CD4-positive, alpha-beta T cell treated with Interleukin-2 at 100 ng/mL for 4 hours (primary cell): ENCODE measurements around the gene SNAP25.

Experiments used
- DNase-seq: peaks from one replicate; pipeline ENCODE4 v3.0.0-alpha.2; 2020; ENCODE audit warnings: low spot score

The SNAP25 gene

DNA sequence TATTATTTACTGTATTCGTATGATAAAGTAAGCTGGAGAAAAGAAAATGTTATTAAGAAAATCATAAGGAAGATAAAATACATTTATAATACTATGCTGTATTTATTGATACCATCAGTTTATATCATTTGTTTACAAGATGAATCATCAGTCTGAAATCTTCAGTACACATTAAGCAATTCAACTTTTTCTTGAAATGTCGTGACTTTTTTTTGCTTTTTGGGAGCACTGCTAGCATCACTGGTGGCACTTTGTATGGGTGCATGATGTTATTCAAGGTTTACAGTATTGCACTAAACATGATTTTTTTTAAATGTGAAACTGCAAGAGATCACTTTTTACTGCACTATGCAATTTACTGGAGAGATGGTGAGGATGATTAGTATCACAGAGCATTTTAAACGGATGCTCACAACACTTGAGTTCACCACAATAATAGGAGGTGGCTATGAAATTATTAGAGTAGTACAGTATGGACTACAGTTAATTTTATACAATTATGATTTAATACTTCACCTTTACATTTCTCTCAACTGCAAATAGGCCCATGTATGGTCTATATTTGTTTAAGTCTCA, 85.9 kb downstream of the SNAP25 start:
- DNase-seq, result no peak

DNA sequence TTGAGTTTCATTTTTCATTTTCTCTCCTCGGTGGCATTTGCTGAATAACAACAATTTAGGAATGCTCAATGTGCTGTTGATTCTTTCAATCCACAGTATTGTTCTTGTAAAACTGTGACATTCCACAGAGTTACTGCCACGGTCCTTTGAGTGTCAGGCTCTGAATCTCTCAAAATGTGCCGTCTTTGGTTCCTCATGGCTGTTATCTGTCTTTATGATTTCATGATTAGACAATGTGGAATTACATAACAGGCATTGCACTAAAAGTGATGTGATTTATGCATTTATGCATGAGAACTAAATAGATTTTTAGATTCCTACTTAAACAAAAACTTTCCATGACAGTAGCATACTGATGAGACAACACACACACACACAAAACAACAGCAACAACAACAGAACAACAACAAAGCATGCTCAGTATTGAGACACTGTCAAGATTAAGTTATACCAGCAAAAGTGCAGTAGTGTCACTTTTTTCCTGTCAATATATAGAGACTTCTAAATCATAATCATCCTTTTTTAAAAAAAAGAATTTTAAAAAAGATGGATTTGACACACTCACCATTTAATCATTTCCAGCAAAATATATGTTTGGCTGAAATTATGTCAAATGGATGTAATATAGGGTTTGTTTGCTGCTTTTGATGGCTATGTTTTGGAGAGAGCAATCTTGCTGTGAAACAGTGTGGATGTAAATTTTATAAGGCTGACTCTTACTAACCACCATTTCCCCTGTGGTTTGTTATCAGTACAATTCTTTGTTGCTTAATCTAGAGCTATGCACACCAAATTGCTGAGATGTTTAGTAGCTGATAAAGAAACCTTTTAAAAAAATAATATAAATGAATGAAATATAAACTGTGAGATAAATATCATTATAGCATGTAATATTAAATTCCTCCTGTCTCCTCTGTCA, 88.1 kb downstream of the SNAP25 start:
- DNase-seq, result peak; percentile 18

DNA sequence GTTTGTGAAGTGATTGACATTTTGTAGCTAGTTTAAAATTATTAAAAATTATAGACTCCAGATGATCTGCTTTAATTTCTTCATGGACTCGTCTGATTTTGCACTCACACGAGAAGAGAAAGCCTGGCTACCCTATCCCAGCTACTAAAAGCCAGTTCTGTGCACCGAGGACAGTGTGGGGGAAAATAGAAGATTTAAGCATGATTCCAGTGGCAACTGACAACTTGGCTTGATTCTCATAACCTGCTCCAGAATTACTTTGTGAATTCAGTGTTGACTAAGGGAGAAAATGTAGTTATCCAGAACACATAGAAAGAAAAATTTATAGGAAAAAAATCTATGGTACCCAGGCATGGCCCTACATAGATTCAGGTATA, 88.7 kb downstream of the SNAP25 start:
- DNase-seq, result no peak

DNA sequence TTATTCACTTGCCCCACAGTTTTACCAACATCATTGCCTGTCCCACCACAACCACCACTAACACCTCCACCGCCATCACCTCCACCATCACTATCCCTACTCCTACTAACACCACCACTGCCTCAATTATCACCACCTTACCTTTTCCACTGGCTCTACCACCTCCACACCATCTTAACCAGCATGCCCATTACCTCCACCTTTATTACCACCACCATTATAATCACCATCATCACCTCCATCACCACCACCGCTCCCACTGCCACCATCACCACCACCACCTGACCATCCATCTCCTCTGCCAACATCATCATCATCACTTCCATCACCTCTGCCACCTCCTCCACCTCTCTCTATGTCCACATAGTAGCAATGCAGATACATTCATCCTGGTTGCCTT, 90.0 kb downstream of the SNAP25 start:
- DNase-seq, result no peak

DNA sequence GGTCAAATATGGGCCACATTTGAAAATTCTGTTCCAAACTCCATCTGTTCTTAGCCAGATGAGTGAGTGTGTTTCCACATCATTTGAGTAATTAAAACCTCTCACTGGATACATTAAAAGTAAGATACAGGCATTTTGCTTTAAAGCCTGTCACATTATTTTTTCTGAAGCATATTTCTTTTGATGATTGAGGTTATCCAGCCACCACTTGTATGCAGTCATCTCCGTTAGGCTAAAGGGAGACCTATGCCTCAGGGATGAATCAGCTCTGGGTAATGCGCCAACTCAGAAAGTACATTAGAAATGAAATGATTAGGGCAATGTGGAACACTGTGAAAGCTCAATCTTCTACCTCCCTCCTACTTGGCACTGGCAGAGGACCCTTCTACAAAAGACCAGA, 90.7 kb downstream of the SNAP25 start:
- no peak for DNase-seq

DNA sequence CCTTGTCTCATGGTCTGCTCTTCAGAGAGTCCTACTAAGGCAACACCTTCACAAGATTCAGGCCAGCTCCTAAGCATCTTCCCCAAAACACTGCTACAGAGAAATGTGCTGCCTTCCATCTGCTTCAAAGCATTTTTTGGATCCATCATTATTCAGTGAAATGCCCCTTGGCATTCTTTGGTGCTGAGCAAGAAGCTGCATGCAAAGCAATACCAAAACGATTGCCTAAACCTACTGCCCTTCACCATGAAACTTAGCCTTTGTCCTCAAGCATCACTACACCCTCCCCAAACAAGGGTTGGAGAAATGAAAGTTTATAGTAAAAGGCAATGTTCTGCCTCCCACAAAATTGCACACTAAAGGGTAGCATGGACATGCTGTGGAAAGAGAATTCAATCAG, 93.5 kb downstream of the SNAP25 start:
- no peak for DNase-seq

DNA sequence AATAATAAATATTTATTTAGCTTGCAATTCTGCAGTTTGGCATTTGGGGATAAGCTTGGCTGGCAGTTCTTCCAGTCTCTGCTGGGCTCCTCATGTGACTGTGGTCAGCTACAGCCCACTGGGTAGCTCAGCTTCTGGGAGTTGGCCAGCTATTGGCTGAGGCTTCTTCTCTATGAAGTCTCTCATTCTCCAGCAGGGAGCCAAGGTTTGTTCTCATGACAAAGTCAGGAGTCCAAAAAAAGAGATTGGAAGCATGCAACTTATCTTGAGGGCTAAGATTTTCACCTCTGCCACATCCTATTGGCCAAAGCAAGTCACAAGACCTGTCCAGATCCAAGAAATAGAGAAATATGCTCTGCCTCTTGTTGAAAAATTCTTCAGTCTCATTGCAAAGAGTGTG, 94.6 kb downstream of the SNAP25 start:
- no peak for DNase-seq

DNA sequence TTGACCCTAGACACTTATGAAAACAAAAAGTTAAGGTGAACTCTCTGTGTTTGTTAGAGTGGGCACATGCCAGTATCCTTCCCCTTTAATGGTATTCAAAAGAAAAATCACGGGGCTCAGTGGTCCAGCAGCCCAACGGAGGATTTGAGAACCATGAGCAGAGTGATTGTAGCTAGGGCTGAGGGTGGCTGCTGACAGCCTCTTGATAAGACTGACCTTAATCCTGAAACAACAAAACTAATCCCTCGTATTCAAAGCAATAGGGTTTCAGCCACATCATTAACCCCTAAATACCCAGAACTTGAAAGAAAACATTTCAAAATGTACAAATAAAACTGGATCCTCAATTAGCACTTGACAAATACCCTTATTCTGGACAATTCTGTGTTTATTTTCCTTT, 95.1 kb downstream of the SNAP25 start:
- DNase-seq, result no peak

DNA sequence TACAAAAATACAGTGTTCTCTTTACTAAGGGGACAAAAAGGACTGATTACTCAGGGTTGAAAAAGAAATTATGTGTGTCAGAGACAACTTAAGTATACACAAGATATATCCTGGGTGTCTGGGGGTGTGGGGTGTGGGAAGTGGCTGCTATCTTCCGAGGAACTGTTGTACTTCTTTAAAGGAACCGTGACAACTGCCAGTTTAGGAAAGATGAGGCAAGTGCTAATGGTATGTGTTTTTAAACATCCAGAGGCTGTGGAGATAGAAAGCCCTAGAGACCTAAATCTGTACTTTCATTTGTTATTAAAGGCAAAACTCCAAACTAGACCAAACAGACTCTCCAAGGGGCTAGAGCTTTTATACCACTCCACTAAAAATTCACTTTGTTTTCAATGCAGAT, 95.6 kb downstream of the SNAP25 start:
- DNase-seq, result no peak

DNA sequence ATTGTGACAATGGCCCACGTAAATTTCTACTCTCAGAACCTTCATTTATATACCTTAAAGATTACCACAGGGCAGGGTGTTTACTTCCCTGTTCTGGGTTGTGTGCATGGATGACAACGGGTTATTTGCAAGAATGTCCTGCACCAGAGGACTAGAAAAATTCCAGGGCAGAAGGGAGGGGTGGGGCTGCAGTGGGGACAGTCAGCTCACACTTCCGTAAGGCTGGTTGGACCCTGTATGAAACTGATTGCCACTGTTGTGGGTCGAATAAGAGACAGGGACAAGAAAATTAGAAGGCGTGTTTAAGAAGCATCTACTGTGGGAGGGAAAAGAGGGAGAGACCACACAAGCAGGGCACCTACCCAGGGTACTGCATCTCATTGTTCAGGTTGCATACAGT, 96.5 kb downstream of the SNAP25 start:
- no peak for DNase-seq

DNA sequence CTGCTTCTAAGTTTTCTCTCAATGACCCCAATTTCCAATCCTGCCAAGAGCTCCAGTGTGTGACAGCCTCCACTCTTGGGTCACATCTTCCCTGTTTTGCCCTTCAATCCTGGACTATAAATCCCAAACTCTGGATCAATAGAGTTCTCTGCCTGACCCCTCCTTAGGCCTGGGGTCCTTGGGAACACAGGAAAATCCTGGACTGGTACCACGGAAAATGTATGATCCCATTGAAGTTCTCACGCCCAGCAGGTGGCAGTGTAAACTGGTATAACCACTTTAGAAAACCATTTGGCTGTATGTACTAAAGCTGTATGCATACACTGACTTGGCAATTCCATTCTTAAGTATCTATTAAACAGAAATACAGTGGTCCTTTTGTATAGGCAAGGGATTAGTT, 98.0 kb downstream of the SNAP25 start:
- no peak for DNase-seq

DNA sequence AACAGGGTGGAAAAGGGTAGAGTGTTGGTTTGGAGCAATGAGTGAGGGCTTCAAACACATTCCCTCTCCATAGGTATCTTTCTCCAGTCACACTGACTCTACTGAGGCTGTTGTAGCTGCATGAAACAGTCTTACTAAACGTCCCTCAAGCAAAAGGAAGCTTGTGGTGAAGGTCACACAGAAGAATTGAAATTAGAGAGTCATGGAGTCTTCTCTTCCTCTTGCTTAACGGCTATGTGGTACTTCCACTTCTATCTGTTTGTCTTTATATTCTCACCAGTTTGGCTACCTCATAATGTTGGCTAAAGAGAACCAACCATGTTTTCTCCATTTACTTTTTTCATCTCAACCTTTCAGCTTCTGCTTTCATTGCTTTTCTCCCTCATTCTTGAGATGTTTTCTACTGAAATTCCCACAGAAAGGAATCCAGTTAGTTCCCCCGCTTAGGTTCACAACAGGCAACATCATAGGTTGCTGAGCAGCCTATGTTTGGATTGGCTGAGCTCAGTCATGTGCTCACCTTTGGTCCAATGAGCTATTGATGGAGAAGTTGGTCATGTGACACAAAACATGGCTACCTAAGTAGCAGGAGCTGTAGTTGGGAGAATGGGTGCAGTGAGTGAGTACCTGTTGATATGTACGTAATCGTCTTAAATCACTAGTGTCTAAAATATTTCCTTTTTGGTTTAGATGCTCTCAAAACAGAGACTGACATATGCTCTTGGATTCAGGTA, 99.8 kb downstream of the SNAP25 start:
- no peak for DNase-seq

DNA sequence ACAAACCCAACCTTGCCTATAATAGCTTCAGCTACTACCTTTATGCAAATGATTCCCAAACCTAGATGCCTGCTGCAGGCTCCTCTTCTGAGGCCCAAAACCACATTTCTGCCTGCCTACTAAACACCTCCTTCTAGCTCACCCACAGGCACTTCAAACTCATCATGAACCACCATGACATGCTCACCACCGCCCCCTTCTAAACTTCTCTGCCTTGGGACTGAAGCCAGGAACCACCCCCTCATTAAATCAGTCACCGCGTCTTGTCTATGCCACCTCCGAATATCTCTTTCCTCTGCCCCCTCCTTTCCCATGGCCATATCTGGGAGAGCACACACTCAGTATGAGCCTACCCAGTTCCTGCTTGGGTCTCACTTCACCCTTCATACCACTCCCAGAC, 101.2 kb downstream of the SNAP25 start:
- DNase-seq, result no peak

DNA sequence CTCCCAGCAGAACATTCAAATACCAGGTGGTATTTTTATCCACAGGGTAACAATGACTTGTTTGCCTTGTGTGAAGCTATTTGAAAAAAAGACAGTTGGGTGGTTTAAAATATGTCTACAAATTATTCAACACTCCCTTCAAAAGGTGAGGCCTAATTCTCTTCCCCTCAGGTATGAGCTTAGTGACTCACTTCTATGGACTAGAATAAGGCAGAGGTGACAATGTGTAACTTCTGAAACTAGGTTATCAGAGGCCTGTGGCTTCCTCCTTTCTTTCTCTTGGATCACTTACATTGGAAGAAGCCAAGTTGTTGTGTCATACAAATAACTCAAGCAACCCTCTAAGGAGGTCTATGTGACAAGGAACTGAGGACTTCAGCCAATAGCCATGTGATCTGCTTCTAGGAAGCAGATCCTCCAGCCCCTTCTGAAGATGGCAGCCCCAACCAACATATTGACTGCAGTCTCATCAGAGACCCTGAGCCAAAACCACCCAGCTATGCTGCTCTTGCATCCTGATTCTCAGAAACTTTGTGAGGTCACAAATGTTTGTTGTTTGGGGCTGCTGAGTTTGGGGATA, 102.6 kb downstream of the SNAP25 start:
- no peak for DNase-seq

DNA sequence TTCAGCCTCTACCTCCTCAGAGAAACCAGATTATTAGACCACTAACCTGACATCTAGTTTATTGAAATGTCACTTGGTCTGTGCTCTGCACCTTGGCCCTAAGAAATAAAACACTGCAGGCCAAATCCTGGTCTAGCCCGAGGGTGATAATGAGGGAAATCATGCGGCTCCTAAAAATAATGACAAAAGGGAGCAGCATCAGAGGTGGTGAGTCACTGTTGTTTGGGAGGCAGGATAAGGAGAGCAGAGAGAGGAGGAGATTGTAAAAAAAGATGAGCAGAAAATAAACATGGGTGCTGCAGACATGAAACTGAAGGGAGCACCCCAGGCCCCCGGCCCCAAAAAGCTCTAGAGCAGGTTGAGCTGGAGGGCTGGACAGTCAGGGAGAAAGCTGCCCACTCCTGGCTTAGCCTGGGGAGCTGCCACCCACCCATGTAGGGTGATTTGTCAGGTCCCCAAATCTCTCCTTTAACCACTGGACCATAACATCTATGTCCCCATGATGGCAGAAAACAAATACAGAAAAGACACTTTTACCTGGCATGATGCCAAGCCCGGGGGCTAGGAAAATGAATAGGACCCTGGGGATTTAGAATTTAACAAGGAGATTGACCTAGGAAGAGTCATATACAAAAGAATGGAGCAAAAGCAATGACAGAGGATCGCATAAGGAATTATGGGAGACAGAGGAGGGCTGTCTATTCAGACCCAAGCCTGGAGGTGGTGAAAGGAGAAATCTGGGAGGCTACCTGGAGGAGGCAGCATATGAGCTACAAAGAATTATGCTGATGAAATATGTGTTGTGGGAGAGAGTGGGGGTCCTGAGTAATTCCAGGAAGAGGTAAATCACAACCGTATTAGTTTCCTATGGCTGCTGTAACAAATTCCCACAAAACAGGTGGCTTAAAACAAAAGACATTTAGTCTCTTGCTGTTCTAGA, 103.7 kb downstream of the SNAP25 start:
- DNase-seq, result no peak

DNA sequence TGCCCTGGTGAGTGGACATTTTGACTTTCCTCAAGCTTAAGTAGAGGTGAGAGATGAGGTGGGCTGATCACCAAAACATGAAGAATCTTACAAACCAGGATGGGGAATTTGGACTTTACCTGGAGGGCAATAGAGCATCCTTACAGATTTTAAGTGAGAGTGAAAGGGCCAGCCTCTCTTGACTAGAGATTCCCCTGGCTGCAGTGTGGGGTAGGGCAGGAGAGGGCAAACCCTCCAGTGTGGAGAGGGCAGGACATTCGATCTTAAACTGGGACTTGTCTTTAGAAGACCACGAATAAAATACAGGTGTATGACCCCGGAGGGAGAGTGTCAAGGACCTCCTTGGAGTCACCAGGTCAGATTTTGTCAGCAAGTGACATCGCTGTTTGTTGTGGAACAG, 105.1 kb downstream of the SNAP25 start:
- DNase-seq, result no peak

DNA sequence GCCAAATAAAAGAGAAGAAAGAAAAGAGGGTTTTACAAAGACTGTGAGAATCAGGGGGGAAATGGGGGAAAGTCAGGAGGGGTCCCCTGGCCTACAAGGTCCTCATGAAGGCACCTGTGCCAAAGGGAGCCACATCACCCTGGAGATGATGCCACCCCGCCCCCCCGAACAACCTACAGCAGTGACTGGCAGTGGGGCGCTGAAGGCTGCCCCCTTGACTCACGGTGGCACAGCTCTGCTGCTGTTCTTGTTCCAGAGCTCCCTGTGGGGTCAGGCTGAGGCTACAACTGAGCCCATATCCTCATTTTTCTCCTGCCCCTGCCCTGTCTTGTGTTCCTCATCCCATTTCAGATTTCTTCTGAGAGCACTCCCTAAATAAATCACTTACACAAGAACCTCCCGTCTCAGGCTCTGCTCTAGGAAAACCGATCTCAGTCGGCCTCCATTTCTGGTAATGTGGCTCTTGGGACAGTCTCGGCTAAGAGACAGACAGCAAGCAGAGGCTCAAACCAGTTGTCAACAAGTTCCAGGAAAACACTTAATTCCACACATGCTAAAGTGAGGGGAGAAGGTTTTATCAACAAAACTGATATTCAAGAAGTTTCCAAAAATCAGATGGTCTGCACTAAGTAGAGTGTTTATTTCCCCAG, 105.7 kb downstream of the SNAP25 start:
- no peak for DNase-seq

DNA sequence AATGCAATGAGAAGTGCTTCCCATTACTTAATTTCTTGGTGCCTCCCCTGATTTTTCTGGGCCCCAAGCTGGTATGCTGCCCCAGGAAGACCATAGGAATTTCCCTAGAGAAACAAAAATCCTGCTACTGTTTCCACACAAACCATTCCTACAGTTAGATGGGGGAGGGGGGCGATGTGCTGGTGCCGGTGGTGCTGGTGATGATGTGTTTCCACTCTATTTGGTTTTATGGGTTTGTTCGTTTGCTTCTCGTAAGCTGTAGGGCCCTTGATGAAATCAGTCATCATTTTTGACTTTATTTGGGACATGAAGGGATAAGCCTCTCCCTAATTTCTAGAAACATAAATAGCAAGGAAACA, 110.2 kb downstream of the SNAP25 start:
- no peak for DNase-seq

DNA sequence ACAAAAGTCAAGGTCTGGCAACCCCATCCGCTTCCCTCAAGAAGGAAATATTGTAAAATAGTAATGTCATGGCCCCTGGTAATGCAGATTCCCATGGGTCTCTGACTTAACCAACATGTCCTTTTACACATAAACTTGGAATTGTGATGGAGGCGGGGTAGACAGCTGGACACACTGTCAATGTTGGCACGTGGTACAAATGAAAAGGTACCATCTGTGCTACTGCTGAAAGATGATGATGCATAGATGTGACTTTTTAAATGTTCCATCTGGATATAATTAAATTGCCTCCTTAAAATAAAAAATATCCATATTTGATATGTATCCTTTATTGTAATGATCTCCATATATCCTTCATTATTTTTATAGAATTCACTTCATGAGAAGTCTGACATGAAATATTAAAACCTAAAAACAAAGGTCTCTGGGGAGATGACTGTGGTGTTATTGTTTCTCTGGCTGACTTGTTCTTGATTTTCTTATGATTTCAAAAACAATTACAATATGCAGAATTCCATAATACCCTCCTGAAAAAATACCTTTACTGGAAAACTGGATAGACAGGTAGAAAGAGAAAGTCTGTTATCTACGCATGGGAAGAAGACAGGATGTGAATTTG, 110.9 kb downstream of the SNAP25 start:
- DNase-seq, result no peak

DNA sequence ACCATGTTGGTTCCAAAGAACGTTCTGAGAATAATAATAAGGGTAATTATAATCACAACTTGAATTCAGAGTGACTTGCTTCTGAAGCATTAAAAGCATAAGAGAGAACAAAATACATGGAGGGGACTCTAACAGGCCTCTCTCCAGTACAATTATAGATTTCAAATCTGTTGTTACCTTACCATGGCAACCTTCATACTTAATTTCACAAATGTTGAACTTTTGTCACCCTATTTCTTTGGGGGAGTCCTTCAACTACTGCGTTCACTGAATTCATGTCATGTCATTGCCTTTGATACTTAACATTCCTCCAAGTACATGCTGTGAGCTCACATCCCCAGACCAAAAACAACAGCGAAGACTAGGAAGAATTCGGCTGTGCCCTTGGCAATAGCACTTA, 111.4 kb downstream of the SNAP25 start:
- DNase-seq, result no peak
